HEK293 (cell line): ENCODE data around the gene METAP1D.

Experiments used
- CTCF ChIA-PET: fragments of 350-600 bp; formaldehyde crosslinking; extraction: SDS; loops from one replicate; lab custom pipeline; 2021; ENCODE audit warnings: antibody characterized with exemption; lab: Yijun Ruan, JAX
- POLR2A ChIA-PET: fragments of 300-600 bp; formaldehyde crosslinking; extraction: SDS; loops from one replicate; lab custom pipeline; 2020; ENCODE audit warnings: antibody characterized with exemption, inconsistent platforms; lab: Yijun Ruan, JAX
- H3K27ac ChIP-seq: fragments of 200-500 bp; sonication (Bioruptor generic); 2 replicates; pipeline ENCODE4 v1.5.1; 2014; ENCODE audit warnings: low read depth, low read length, control low read depth, inconsistent platforms; ENCODE audit errors: extremely low read depth
- H3K36me3 ChIP-seq, 2 experiments: fragments of 200-500 bp in 1 of 2; sonication (Bioruptor generic) in 1 of 2; 1 replicate in 1 of 2; 2 replicates in 1 of 2; pipeline ENCODE4 v1.5.1; 2014 to 2017; ENCODE audit warnings: inconsistent platforms in 2 of 2, low read length in 2 of 2; ENCODE audit not compliant: control insufficient read depth in 2 of 2, insufficient read depth in 1 of 2
- H3K4me1 ChIP-seq: fragments of 200-500 bp; sonication (Bioruptor generic); 2 replicates; pipeline ENCODE4 v1.5.1; 2014; ENCODE audit warnings: mild to moderate bottlenecking, low read length, inconsistent platforms; ENCODE audit not compliant: control insufficient read depth, insufficient read depth
- H3K4me3 ChIP-seq: 2 replicates; pipeline ENCODE4 v1.5.1; 2011; ENCODE audit warnings: low read depth, mild to moderate bottlenecking, control low read depth, low read length, moderate library complexity
- H3K9me3 ChIP-seq: fragments of 200-500 bp; sonication (Bioruptor generic); 2 replicates; pipeline ENCODE4 v1.5.1; 2014; ENCODE audit warnings: low read depth, low read length, inconsistent platforms; ENCODE audit not compliant: control insufficient read depth, insufficient read depth
- BCL11A ChIP-seq: fragments of 450-650 bp; formaldehyde crosslinking; IDR thresholded peaks from 2 replicates; pipeline ENCODE4 v1.5.1; 2016; ENCODE audit warnings: low read depth, missing biosample characterization, missing genetic modification characterization
- GLI4 ChIP-seq: fragments of 450-650 bp; formaldehyde crosslinking; IDR thresholded peaks from 2 replicates; pipeline ENCODE4 v1.5.1; 2016; ENCODE audit warnings: missing biosample characterization, missing genetic modification characterization
- KLF8 ChIP-seq: fragments of 450-650 bp; formaldehyde crosslinking; IDR thresholded peaks from 2 replicates; pipeline ENCODE4 v1.5.1; 2016; ENCODE audit warnings: missing biosample characterization, missing genetic modification characterization
- SP7 ChIP-seq: fragments of 450-650 bp; formaldehyde crosslinking; IDR thresholded peaks from 2 replicates; pipeline ENCODE4 v1.5.1; 2016; ENCODE audit warnings: missing biosample characterization, missing genetic modification characterization
- ZBTB11 ChIP-seq: fragments of 450-650 bp; formaldehyde crosslinking; conservative IDR thresholded peaks from 2 replicates; pipeline ENCODE4 v1.5.1; 2016; ENCODE audit warnings: low read depth, missing biosample characterization, missing genetic modification characterization
- ZIC2 ChIP-seq: fragments of 450-650 bp; formaldehyde crosslinking; IDR thresholded peaks from 2 replicates; pipeline ENCODE4 v1.5.1; 2016; ENCODE audit warnings: missing biosample characterization, missing genetic modification characterization
- ZNF324 ChIP-seq: fragments of 450-650 bp; formaldehyde crosslinking; IDR thresholded peaks from 2 replicates; pipeline ENCODE4 v1.5.1; 2016; ENCODE audit warnings: missing biosample characterization, missing genetic modification characterization
- ZNF404 ChIP-seq: fragments of 450-650 bp; formaldehyde crosslinking; IDR thresholded peaks from 2 replicates; pipeline ENCODE4 v1.5.1; 2017; ENCODE audit warnings: missing biosample characterization, missing genetic modification characterization
- ZNF423 ChIP-seq: fragments of 450-650 bp; formaldehyde crosslinking; IDR thresholded peaks from 2 replicates; pipeline ENCODE4 v1.5.1; 2016; ENCODE audit warnings: missing biosample characterization, missing genetic modification characterization
- ZNF571 ChIP-seq: fragments of 450-650 bp; formaldehyde crosslinking; IDR thresholded peaks from 2 replicates; pipeline ENCODE4 v1.5.0; 2017; ENCODE audit warnings: missing biosample characterization, missing genetic modification characterization
- ZNF580 ChIP-seq: fragments of 450-650 bp; formaldehyde crosslinking; IDR thresholded peaks from 2 replicates; pipeline ENCODE4 v1.5.1; 2016; ENCODE audit warnings: missing biosample characterization, missing genetic modification characterization
- ZNF639 ChIP-seq: fragments of 450-650 bp; formaldehyde crosslinking; IDR thresholded peaks from 2 replicates; pipeline ENCODE4 v1.5.1; 2016; ENCODE audit warnings: missing biosample characterization, missing genetic modification characterization
- ZNF747 ChIP-seq: fragments of 450-650 bp; formaldehyde crosslinking; IDR thresholded peaks from 2 replicates; pipeline ENCODE4 v1.5.1; 2016; ENCODE audit warnings: missing biosample characterization, missing genetic modification characterization
- ZNF791 ChIP-seq: fragments of 450-650 bp; formaldehyde crosslinking; IDR thresholded peaks from 2 replicates; pipeline ENCODE4 v1.5.1; 2016; ENCODE audit warnings: missing biosample characterization, missing genetic modification characterization
- ZSCAN16 ChIP-seq: fragments of 450-650 bp; formaldehyde crosslinking; IDR thresholded peaks from 2 replicates; pipeline ENCODE4 v1.5.1; 2016; ENCODE audit warnings: missing biosample characterization, missing genetic modification characterization
- ZSCAN18 ChIP-seq: fragments of 450-650 bp; formaldehyde crosslinking; IDR thresholded peaks from 2 replicates; pipeline ENCODE4 v1.5.1; 2016; ENCODE audit warnings: missing biosample characterization, missing genetic modification characterization
- ZSCAN30 ChIP-seq: fragments of 450-650 bp; IDR thresholded peaks from 2 replicates; pipeline ENCODE4 v1.5.1; 2018; ENCODE audit warnings: missing biosample characterization, mild to moderate bottlenecking, missing genetic modification characterization, moderate library complexity
- TF ChIP-seq, protein P1 (sequence below): fragments of 450-650 bp; formaldehyde crosslinking; IDR thresholded peaks from 2 replicates; pipeline ENCODE4 v1.5.0; 2017; ENCODE audit warnings: missing biosample characterization, missing genetic modification characterization, borderline replicate concordance
- TF ChIP-seq, protein P2 (sequence below): fragments of 450-650 bp; formaldehyde crosslinking; IDR thresholded peaks from 2 replicates; pipeline ENCODE4 v1.5.1; 2016; ENCODE audit warnings: missing biosample characterization, missing genetic modification characterization, borderline replicate concordance

Gene METAP1D

GRCh38 chr2:172107690-172108586 is 108.2 kb downstream of the METAP1D start:
- Histone ChIP-seq H3K4me3 (no peak overlapping the region), H3K36me3 (no peaks in the 10 kb centered on the region)
- TF ChIP-seq BCL11A (tag by site-specific recombination) (no peak), GLI4 (tag by site-specific recombination) (no peak), KLF8 (tag by site-specific recombination) (no peak), ZSCAN30 (tag by site-specific recombination) (no peak), ZNF791 (no peak), ZSCAN18 (tag by site-specific recombination) (no peak), ZNF324 (no peak)
- TF ChIP-seq, protein P1, sequence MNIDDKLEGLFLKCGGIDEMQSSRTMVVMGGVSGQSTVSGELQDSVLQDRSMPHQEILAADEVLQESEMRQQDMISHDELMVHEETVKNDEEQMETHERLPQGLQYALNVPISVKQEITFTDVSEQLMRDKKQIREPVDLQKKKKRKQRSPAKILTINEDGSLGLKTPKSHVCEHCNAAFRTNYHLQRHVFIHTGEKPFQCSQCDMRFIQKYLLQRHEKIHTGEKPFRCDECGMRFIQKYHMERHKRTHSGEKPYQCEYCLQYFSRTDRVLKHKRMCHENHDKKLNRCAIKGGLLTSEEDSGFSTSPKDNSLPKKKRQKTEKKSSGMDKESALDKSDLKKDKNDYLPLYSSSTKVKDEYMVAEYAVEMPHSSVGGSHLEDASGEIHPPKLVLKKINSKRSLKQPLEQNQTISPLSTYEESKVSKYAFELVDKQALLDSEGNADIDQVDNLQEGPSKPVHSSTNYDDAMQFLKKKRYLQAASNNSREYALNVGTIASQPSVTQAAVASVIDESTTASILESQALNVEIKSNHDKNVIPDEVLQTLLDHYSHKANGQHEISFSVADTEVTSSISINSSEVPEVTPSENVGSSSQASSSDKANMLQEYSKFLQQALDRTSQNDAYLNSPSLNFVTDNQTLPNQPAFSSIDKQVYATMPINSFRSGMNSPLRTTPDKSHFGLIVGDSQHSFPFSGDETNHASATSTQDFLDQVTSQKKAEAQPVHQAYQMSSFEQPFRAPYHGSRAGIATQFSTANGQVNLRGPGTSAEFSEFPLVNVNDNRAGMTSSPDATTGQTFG (tag by site-specific recombination): no peak
- TF ChIP-seq, all 188 proteins: peak for 0
- Histone ChIP-seq H3K4me1 (peaks cover 7% of the 10 kb centered on the region; the same call in 1 of the 2 replicates), H3K9me3 (no peaks in the 10 kb centered on the region), H3K27ac (no peak overlapping the region)
- ChIA-PET POLR2A (no interaction called here), CTCF (interaction anchor here (0.6 to 1.7 kb wide), 4 partner anchors 284 to 402 kb away, joined by 3 to 7 read pairs (median 4); no protein-coding TSS in a partner anchor)

- ChIA-PET POLR2A (no interaction called here), CTCF (interaction anchor here (1.3 kb wide), 1 partner anchor 402 kb away, joined by 3 read pairs; no protein-coding TSS in a partner anchor)
- Histone ChIP-seq H3K27ac (no peak overlapping the region), H3K4me1 (peaks cover 1% of the 10 kb centered on the region; the same call in 1 of the 2 replicates), H3K4me3 (no peak overlapping the region), H3K36me3 (no peaks in the 10 kb centered on the region), H3K9me3 (no peaks in the 10 kb centered on the region)
- no peak for TF ChIP-seq ZNF580 (tag by site-specific recombination)
- no peak for TF ChIP-seq ZBTB11
- TF ChIP-seq ZNF747: no peak
- no peak for TF ChIP-seq ZNF423 (tag by site-specific recombination)
- no peak for TF ChIP-seq ZNF404
- no peak for TF ChIP-seq SP7 (tag by site-specific recombination)
- TF ChIP-seq, protein P2, sequence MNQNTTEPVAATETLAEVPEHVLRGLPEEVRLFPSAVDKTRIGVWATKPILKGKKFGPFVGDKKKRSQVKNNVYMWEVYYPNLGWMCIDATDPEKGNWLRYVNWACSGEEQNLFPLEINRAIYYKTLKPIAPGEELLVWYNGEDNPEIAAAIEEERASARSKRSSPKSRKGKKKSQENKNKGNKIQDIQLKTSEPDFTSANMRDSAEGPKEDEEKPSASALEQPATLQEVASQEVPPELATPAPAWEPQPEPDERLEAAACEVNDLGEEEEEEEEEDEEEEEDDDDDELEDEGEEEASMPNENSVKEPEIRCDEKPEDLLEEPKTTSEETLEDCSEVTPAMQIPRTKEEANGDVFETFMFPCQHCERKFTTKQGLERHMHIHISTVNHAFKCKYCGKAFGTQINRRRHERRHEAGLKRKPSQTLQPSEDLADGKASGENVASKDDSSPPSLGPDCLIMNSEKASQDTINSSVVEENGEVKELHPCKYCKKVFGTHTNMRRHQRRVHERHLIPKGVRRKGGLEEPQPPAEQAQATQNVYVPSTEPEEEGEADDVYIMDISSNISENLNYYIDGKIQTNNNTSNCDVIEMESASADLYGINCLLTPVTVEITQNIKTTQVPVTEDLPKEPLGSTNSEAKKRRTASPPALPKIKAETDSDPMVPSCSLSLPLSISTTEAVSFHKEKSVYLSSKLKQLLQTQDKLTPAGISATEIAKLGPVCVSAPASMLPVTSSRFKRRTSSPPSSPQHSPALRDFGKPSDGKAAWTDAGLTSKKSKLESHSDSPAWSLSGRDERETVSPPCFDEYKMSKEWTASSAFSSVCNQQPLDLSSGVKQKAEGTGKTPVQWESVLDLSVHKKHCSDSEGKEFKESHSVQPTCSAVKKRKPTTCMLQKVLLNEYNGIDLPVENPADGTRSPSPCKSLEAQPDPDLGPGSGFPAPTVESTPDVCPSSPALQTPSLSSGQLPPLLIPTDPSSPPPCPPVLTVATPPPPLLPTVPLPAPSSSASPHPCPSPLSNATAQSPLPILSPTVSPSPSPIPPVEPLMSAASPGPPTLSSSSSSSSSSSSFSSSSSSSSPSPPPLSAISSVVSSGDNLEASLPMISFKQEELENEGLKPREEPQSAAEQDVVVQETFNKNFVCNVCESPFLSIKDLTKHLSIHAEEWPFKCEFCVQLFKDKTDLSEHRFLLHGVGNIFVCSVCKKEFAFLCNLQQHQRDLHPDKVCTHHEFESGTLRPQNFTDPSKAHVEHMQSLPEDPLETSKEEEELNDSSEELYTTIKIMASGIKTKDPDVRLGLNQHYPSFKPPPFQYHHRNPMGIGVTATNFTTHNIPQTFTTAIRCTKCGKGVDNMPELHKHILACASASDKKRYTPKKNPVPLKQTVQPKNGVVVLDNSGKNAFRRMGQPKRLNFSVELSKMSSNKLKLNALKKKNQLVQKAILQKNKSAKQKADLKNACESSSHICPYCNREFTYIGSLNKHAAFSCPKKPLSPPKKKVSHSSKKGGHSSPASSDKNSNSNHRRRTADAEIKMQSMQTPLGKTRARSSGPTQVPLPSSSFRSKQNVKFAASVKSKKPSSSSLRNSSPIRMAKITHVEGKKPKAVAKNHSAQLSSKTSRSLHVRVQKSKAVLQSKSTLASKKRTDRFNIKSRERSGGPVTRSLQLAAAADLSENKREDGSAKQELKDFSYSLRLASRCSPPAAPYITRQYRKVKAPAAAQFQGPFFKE (tag by site-specific recombination): no peak
- TF ChIP-seq ZSCAN16: no peak
- no peak for TF ChIP-seq ZNF639 (tag by site-specific recombination)
- no peak for TF ChIP-seq ZIC2 (tag by site-specific recombination)
- no peak for TF ChIP-seq ZNF571 (tag by site-specific recombination)
Measured at GRCh38 chr2:172108587-172108930, 108.8 kb downstream of the METAP1D start.
